Measurements from ENCODE around the gene MYT1. TPM values are rescaled to one million over a fixed set of nuclear protein-coding genes. Genes with fewer than 3 reads are reported as not detected.

The MYT1 gene
- total RNA-seq, 3 donors from 2014 or later (not counting 1 experiment from before 2014, with no cell fraction given), result not detected

DNA sequence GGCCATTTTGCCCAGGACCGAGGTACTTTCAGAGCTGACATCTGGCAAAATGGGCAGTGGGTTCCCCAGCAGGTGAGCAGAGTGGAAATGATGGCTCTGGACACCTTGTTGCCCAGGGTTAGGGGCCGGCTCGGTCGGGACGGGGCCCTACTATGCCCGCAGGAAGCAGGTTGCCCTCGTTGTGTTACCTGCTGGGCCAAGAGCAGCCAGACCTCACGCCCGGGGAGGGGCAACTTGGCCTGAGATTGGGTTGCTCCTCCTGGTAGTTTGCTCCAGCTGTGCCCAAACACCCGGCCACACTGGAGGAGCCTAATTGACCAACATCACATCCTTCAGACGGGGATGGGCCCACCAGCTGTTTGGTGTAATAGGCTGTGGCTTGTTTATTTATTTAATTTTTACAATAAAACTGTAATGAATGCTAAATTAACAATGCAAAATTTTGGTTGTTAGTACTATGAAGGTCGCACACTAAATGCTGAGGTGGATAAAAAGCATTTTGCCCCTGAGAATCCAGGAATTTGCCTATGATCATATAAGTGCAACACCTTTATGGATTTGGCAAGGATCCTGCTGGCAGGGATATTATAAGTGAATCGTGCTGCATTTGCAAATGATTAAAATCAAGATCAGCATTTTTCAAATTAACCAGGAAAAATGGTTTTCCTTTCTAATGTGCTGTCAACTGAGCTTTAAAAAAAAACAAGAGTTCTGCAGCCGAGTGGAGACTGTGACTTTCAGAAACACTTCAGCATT lies 64.7 kb downstream of the MYT1 start:
- H3K9me3 Mint-ChIP-seq, result no peaks in the 10 kb centered on the region
- H3K4me3 Mint-ChIP-seq, result no peak overlapping the region
- H3K27me3 Mint-ChIP-seq (ENCODE audit: low read depth in 2 of 2), result no peaks in the 10 kb centered on the region
- peaks cover 0 to 7% of the 10 kb centered on the region in 2 donors for H3K4me1 Mint-ChIP-seq
- no peaks in the 10 kb centered on the region for H3K36me3 Mint-ChIP-seq
- H3K36me3 ChIP-seq (ENCODE audit: control insufficient read depth, insufficient read depth, low read length), result no peaks in the 10 kb centered on the region
- intact Hi-C loops (cut with micrococcal nuclease), result no loop called here
- no peak for ATAC-seq
- H3K4me1 ChIP-seq (ENCODE audit: control insufficient read depth, insufficient read depth, low read length), result peaks cover 21% of the 10 kb centered on the region
- no peak overlapping the region for H3K27ac Mint-ChIP-seq
- H3K27me3 ChIP-seq (ENCODE audit: control insufficient read depth, insufficient read depth, low read length), result no peaks in the 10 kb centered on the region
- H3K27ac ChIP-seq (ENCODE audit: low read length), result no peak overlapping the region
- no peak overlapping the region for H3K4me3 ChIP-seq (ENCODE audit: low read length)
- no peak for DNase-seq
- TF ChIP-seq, protein P1, sequence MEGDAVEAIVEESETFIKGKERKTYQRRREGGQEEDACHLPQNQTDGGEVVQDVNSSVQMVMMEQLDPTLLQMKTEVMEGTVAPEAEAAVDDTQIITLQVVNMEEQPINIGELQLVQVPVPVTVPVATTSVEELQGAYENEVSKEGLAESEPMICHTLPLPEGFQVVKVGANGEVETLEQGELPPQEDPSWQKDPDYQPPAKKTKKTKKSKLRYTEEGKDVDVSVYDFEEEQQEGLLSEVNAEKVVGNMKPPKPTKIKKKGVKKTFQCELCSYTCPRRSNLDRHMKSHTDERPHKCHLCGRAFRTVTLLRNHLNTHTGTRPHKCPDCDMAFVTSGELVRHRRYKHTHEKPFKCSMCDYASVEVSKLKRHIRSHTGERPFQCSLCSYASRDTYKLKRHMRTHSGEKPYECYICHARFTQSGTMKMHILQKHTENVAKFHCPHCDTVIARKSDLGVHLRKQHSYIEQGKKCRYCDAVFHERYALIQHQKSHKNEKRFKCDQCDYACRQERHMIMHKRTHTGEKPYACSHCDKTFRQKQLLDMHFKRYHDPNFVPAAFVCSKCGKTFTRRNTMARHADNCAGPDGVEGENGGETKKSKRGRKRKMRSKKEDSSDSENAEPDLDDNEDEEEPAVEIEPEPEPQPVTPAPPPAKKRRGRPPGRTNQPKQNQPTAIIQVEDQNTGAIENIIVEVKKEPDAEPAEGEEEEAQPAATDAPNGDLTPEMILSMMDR (IDR thresholded peaks at IDR 0.05), result no peak
- WGBS (ENCODE audit: insufficient coverage), result 89% methylated on average over 13 of the region's 14 CpGs
- H3K9me3 ChIP-seq (ENCODE audit: control insufficient read depth, insufficient read depth, low read length), result no peaks in the 10 kb centered on the region

DNA sequence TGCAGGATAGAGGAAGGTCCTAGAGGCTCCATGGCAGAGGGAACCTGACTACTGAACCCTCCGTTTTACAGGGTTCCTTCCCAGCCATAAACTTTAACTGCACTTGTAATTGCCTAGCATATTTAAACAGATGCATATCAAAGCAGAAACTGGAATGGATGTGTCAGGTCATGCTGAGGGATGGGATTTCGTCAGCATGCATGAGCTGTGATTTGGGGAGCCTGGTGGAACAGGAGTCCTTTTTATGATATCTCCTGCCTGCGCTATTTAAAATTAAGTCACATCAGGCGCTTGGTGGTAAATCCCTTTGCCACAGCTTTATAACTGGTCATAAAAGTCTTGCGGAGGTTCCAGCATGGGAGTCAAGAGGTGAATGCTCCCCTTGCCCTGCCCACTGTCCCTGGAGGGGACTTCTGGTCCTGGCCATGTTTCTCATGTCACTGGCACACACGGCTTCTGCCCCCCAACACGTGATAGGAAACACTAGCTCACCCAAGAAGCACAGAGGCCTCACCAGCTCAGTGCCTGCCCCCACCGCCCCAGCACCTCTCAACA lies 65.3 kb downstream of the MYT1 start:
- peaks cover 0 to 7% of the 10 kb centered on the region in 2 donors for H3K4me1 Mint-ChIP-seq
- no peaks in the 10 kb centered on the region for H3K9me3 Mint-ChIP-seq
- H3K36me3 ChIP-seq (ENCODE audit: control insufficient read depth, insufficient read depth, low read length), result no peaks in the 10 kb centered on the region
- no peaks in the 10 kb centered on the region for H3K36me3 Mint-ChIP-seq
- no peak overlapping the region for H3K27ac ChIP-seq (ENCODE audit: low read length)
- H3K4me3 ChIP-seq (ENCODE audit: low read length), result no peak overlapping the region
- intact Hi-C loops (cut with micrococcal nuclease), result no loop called here
- H3K4me1 ChIP-seq (ENCODE audit: control insufficient read depth, insufficient read depth, low read length), result peaks cover 21% of the 10 kb centered on the region
- WGBS (ENCODE audit: insufficient coverage), result 88% methylated on average over 8 of the region's 8 CpGs
- no peak overlapping the region for H3K27ac Mint-ChIP-seq
- no peak overlapping the region for H3K4me3 Mint-ChIP-seq
- ATAC-seq (no peak), DNase-seq (no peak)
- no peaks in the 10 kb centered on the region for H3K9me3 ChIP-seq (ENCODE audit: control insufficient read depth, insufficient read depth, low read length)
- no peaks in the 10 kb centered on the region for H3K27me3 ChIP-seq (ENCODE audit: control insufficient read depth, insufficient read depth, low read length)
- H3K27me3 Mint-ChIP-seq (ENCODE audit: low read depth in 2 of 2), result no peaks in the 10 kb centered on the region
- TF ChIP-seq, protein P1 (IDR thresholded peaks at IDR 0.05), result no peak

GRCh38 chr20:64230461-64231145 lies 66.4 kb downstream of the MYT1 start:
- Histone ChIP-seq H3K27me3 (ENCODE audit: control insufficient read depth, insufficient read depth, low read length) (no peaks in the 10 kb centered on the region), H3K4me1 (ENCODE audit: control insufficient read depth, insufficient read depth, low read length) (peaks cover 21% of the 10 kb centered on the region), H3K4me3 (ENCODE audit: low read length) (no peak overlapping the region), H3K27ac (ENCODE audit: low read length) (no peak overlapping the region), H3K9me3 (ENCODE audit: control insufficient read depth, insufficient read depth, low read length) (no peaks in the 10 kb centered on the region), H3K36me3 (ENCODE audit: control insufficient read depth, insufficient read depth, low read length) (no peaks in the 10 kb centered on the region)
- Mint-ChIP-seq H3K36me3 (no peaks in the 10 kb centered on the region), H3K4me1 (peaks cover 0 to 7% of the 10 kb centered on the region in 2 donors), H3K27me3 (ENCODE audit: low read depth in 2 of 2) (no peaks in the 10 kb centered on the region), H3K9me3 (no peaks in the 10 kb centered on the region), H3K27ac (no peak overlapping the region), H3K4me3 (no peak overlapping the region)
- TF ChIP-seq, protein P1 (IDR thresholded peaks at IDR 0.05), result no peak
- DNase-seq, result no peak
- no peak for ATAC-seq
- 90% methylated on average over 22 of the region's 22 CpGs for WGBS (ENCODE audit: insufficient coverage)
- intact Hi-C loops (cut with micrococcal nuclease), result no loop called here
